GM18499 (cell line): ENCODE results near the gene DPP10.
"Not testable (repeated sequence)": the region's sequence is repeated elsewhere in the genome, so short reads cannot be mapped to it uniquely, and the experiment has no call there.

Experiments used
- ATAC-seq: cut with Tn5 transposase; IDR thresholded peaks from one replicate; pipeline ENCODE4 v1.9.1; 2021; ENCODE audit warnings: moderate number of reproducible peaks; ENCODE audit not compliant: insufficient read depth, unreplicated experiment

DPP10 gene

DNA sequence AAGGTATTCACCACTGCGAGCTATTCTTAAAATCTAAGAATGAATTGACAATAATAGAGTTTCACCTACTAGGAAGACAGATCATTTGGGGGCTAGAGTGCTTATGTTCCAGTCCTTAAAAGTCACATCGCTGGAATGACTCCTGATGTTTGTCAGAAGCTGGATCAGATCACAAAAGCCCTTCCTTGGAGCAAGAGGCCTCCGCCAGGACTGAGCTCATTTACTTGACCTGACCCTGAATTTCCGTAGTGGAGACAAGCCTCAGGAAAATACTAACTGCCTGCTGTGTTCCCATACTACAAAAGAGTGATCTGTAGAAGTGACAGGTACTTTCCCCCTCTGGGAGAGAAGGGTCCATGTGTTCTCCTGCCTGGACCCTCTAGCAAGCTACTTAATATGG lies 483.9 kb downstream of the DPP10 start:
- ATAC-seq: no peak

DNA sequence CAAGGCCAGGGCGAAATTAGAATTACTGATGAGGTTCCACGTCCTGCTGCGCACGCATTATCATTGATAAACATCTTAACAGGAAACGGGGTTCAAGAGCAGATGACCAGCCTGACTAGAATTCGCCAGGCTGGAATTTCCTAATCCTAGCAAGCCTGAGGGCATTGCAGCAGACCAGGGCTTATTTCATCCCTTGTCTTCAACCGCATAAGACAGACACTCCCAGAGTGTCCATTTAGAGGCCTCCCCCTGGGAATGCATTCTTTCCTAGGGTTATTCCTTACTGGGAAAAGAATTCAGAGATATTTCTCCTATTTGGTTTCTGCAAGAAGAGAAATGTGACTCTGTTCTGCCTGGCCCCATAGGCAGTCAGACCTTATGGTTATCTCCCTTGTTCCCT lies 486.8 kb downstream of the DPP10 start:
- no peak for ATAC-seq

DNA sequence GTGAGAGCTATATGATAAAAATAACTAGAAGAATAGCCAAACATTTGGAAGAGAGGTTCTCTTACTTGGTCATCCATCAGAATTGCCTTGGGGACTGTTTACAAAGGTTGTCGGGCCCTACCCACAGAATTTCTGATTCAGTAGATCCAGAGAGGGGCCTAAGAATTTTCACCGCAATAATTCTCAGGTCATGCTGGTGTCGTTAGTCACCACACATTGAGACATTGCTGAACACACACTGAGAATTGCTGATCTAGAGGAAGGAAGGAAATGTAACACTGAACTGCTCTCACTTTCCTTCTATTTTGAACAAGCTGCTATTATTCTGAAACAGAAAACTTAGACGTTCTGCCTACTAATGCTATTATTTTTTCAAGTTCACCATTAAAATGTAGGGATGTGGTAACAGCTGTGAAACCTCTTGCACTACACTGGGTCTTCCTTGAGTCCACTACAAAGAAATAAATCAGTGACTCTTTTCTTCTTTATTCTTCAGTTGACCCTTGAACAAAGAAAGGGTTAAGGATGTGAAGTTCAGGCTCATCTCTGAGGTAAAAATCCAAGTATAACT lies 491.3 kb downstream of the DPP10 start:
- no peak for ATAC-seq

DNA sequence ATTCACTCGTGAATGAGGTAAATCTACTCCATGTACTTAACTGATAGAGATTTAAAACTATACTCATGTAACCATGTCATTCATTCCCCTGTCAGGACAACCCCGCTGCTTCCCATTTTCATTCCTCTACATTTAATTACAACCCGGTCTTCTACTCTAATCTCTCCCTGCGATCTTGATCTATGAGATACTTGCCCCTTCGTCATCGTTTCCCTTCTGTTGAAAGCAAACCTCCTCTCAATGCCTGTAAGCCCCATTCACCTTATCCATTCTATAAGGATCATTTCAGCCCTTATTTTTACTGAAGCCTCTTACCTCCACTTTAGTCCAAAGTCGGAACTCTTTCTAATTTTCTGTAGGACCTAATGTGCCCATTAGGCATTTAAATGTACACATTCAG lies 492.6 kb downstream of the DPP10 start:
- ATAC-seq: no peak

DNA sequence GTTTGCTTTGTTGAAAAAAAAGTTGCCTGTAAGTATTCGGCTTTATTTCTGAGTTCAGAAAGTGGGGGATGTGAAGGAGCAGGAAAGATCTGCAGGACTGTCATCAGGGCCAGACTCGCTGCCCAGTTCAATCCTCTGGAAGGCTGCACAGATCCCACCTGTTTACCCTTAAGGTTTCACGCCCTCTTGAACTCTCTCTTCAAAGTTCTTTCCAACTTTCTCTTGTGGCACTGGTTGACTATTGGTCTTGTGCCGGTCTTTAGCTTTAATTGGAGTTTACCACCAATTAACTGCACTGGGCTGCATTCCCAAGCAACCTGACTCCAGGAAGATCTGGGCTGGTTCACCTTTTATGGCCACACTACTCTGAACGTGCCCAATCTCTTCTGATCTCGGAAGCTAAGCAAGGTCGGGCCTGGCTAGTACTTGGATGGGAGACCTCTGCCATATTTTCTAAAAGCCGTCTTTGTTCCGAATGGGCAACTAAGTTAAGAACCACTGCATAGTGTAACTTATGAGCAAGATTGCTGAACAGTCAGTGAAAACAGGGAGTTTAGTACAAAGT lies 495.0 kb downstream of the DPP10 start:
- no peak for ATAC-seq

DNA sequence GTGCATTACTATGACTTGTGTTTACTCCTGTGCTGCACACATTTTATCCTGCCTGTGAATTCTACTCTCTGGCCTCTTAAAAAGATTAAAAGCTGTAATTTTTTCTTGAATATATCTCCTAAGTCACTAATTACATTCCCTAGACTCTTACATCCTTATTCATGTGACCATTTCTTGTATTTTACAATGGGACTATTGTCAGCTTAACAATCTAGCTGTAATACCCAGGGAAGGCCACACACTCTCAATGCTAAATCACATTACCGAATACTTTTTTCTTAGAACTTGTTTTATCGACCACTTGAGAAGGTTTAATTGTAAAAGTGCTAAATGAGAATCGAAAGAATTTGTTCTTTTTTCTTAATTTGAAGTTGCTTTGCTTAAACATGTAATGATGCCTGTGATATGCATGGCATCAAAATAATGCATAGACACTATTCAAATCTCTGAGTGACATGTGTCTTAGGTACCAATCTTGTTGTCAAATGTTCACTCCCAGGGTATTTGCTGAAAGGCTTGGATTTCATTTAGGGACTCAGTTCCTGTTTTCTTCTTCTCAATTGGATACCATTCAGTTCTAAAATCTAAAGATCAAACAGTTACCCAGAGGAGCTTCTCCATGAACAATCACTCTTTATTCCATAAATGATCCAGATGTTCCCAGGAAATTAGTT lies 498.5 kb downstream of the DPP10 start:
- no peak for ATAC-seq

DNA sequence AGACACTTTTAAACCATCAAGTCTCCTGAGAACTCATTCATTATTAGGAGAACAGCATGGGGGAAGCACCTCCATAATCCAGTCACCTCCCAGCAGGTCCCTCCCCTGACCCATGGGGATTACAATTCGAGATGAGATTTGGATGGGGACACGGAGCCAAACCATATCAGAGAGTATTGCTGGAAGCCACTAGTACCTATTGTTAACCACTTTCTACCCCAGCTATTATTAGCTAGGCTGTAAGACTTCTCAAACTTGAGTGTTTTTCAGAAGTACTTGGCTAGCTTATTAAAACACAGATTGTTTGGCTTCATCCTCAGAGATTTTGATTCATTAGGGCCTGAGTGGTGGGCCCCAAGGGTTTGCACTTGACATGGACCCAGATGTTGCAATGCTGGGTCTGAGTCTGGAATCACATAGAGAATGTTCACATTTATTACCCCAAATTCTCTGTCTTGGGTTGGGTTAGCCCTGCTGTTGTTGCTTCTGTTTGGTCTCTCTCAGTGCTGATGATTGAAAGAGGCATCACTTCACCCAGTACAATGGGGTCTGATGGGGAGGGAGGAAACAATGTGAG lies 506.9 kb downstream of the DPP10 start:
- no peak for ATAC-seq

DNA sequence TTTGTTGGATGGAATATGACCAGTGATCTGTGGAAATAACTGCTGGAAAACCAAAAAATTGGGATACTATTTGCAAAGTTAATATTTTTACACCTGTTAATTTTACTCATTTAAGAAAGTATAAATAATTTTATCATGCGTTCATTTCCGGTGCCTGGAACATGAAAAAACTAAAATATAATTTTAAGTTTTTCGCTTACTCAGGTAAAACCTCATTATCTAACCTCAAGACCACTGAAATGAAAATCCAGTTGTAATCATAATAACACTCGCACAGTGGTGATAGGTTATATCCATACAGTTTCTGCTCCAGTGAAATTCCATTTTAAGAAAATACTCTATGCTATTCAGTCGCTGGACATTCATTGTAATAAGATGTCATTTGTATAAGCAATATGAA lies 517.9 kb downstream of the DPP10 start:
- ATAC-seq: no peak

DNA sequence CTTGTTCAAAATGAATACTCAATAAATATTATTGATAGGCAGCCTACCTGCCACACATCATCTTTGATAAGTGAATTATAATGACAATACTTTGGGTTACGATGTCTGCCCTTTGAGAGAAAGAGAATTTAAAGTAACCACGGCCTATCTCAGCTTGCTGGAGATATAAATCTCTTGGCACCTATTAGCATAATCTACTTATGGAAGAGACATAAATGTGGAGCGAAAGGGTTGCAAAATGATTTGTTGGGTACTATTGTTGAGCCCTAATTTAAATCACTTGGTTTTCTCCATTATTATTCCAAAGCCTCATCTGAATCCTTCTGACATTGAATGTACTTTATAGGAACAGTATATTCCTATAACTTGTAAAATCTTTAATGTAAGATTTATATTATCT lies 520.1 kb downstream of the DPP10 start:
- ATAC-seq: no peak

DNA sequence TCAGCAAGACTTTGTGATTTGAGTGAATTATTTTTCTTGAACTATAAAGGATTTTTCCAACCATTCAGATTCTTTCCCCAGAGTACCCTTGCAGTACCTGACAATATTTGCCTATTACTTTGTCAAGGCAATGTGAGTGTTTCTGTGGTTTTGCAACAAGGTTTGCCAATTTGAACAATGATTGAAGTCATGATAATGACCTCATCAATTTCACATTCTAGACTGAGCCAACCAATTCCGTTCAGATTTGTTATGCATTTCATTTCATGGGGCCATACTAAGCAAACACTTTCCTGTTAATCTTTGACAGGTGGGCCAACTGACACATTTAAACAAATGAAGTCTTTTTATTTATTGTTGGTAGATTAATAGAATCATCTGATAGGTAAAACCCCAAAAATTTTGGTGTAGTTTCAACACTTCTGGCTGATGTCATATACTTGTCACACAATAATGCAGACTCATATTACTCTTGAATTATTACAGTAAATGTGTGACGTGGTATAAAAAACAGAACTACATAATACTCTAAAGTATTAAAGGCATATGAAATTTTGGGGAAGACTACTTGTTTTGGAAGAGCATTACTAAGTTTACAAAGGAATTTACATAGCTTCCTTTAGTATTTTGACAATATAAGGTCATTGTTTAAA lies 526.4 kb downstream of the DPP10 start:
- ATAC-seq: no peak

DNA sequence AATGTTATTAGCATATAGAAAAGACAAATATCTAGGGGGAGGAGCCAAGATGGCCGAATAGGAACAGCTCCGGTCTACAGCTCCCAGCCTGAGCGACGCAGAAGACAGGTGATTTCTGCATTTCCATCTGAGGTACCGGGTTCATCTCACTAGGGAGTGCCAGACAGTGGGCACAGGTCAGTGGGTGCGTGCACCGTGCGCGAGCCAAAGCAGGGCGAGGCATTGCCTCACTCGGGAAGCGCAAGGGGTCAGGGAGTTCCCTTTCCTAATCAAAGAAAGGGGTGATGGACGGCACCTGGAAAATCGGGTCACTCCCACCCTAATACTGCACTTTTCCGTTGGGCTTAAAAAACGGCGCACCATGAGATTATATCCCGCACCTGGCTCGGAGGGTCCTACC lies 561.9 kb downstream of the DPP10 start:
- not testable (repeated sequence) for ATAC-seq

DNA sequence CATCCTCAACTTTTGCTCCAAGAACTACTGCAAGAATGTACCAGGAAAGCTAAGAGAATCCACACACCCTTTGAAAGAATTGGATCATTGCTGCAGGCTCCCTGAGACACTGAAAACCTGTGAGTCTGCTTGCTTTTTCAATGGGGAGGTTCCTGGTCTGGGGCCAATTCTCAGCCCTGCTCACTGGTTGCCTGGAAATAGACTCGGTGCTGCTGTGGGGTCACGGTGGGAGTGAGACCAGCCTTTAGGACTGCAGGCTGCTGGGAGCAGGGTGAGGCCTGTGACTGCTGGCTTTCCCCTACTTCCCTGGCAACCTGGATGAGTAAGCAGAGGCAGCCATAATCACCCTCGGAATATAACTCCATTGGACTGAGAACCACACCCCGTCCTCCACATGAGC lies 569.3 kb downstream of the DPP10 start:
- ATAC-seq: no peak

DNA sequence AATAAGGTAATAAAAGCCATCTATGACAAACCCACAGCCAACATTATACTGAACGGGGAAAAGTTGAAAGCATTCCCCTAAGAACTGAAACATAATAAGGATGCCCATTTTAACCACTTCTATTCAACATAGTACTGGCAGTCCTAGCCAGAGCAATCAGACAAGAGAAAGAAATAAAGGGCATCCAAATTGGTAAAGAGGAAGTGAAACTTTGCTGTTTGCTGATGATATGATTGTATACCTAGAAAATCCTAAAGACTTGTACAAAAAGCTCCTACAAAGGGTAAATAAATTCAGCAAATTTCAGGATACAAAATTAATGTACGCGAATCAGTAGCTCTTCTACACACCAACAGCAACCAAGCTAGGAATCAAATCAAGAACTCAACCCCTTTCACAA lies 579.6 kb downstream of the DPP10 start:
- ATAC-seq: not testable (repeated sequence)

DNA sequence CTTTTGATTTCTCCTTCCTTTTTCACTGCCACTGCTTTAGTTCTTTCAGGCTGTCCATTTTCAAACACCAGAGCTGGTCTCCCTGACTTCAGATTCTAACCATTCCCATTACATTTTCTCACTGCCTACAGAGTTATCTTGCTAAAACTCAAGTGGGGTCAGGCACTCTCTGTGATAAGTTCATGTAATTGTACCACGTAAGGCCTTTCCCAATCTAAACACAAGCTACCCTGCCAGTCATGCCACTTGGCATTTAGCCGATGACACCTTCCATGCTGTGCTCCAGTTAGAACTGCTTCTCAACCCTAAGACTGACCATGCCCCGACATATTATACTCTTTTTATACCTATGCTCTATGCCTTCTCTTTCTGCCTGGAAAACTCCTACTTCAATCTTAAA lies 592.4 kb downstream of the DPP10 start:
- no peak for ATAC-seq

DNA sequence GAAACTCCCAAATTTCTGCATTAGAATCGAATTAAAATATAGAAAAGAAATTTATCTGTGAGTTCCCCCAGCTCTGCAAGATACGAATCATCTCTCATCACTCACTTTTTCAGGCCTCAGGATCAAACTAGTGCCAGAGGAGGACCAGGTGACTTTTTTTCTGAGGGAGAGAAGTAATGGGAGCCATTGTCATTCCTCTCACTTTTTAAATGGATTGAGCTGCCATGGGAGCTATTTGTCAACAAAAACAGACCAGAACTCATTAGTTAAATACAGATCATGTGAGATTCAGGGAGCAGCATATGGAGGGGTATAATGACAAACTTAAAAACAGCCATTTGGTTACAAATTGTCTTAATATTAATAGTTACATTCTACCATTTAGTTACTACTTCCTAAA lies 594.4 kb downstream of the DPP10 start:
- ATAC-seq: no peak

DNA sequence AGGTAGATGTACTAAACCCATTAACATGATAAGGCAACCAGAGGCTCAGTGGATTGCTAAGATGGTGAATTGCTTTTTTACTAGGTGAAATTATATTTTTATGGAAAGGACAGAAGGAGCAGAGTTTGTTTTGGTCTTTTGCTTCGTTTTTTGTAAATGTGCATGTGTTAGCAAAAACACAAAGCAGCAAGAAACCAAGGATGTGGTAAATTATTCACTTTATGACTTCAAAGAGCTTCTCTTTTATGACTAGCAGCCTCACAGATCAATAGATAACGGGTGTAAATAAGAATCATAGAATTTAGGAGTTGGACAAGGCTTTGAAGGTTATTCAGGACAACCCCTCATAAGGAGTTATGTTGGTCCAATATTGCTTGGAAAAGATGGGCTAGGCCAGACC lies 615.0 kb downstream of the DPP10 start:
- no peak for ATAC-seq

DNA sequence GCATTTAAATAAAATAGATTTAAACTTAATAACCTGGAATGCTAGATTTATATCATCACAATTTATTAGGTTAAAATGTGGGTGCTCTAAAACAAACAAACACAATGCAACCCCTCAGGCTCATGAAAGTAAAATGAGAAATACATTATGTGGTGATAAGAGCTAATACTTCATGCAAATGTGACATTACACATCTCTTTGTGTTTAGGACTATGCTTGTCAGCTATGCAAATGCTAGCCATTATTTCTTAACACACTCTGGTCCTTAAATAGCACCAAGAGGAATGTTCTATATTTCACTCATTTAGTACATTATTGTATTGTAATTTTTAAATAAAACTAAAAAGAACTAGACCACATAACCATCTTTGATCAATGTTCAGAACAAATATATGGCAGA lies 627.6 kb downstream of the DPP10 start:
- no peak for ATAC-seq

DNA sequence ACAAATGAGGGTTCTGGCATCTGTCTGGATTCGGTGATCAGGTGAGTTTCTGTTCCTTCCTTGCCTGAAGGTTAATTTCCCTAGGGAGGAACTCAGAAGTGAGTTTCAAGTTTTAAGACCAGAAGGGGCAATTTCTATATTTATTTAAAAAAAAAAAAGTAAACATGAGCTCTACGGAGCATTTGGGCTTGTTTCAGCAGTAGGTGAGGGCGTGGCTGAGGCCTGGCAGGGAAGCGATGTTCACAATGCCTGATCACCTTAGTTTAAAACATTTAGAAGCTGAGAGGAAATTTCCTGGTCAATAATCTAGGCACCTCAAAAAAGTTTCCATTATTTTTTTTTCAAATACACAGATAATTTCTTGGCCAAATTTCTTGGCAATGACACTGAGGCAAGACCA lies 629.1 kb downstream of the DPP10 start:
- ATAC-seq: no peak

DNA sequence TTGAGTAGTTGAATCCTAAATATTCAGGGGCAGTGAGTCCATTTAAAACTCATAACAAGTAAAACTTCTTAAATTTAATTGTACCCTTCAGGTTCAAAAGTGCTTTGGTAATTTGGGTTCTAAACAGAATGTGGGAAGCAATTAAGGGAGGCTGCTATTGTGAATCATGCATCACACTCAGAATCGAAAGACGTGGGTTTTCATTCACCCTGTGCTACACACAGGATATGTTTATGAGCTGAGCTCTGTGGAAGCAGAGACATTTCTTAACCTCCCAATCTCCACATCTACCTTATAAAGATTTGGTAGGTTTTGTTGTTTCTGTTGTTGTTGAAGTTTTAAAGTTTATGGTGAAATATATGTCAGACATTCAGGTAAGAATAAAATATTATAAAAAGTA lies 633.4 kb downstream of the DPP10 start:
- no peak for ATAC-seq

DNA sequence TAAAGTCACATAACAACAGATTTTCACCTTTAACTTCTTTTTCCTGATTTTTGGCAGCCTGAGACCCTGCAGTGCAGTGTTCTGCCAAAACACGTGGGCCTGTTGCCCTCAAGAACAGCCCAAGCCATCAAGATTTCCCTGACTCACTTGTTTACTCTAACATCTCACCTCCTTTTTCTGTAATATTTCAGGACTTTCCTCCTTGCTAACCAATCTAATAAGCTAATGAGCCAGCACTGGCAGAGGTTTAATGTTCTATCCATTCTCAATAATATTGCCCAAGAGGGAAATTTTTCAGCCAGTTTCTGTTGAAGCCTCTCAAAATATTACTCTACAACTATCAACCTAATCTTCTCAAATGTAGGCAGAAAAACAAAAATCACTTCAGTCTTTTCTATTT lies 635.2 kb downstream of the DPP10 start:
- no peak for ATAC-seq

DNA sequence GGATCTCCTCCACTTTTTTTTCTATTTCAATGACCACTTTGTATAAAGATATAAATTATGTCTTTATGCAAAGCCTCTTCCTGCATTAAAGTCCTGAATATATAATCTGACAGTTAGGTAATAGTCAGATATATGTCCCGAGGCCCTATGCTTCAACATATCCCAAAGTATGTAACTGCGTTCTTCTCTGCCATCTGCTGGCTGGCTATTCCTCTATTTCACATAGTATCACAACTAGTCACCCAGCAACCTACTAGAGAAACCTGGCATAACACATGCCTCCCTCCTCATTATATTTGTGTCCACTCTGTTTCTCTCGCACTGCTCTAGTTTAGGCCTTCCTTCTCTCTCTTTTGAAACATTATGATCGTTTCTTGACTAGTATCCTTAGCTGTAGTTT lies 640.8 kb downstream of the DPP10 start:
- ATAC-seq: no peak
